Vagina (tissue), 2 donors: ENCODE results near the gene WDR37.

ENCODE experiments used
- POLR2A ChIP-seq, 2 donors: fragments of 450-650 bp; IDR thresholded peaks; one replicate each; pipeline ENCODE4 v1.6.1; 2017; ENCODE audit warnings: antibody characterized with exemption in 2 of 2, mild to moderate bottlenecking in 2 of 2, moderate library complexity in 2 of 2
- TF ChIP-seq, protein P1 (sequence below), 3 experiments: fragments of 450-650 bp in 2 of 3; fragments of 200-600 bp in 1 of 3; sonication (generic) in 1 of 3; IDR thresholded peaks; one replicate each; pipeline ENCODE4 v1.5.1; 2017 to 2019; ENCODE audit warnings: antibody characterized with exemption in 3 of 3, mild to moderate bottlenecking in 2 of 3, moderate library complexity in 2 of 3

DNA sequence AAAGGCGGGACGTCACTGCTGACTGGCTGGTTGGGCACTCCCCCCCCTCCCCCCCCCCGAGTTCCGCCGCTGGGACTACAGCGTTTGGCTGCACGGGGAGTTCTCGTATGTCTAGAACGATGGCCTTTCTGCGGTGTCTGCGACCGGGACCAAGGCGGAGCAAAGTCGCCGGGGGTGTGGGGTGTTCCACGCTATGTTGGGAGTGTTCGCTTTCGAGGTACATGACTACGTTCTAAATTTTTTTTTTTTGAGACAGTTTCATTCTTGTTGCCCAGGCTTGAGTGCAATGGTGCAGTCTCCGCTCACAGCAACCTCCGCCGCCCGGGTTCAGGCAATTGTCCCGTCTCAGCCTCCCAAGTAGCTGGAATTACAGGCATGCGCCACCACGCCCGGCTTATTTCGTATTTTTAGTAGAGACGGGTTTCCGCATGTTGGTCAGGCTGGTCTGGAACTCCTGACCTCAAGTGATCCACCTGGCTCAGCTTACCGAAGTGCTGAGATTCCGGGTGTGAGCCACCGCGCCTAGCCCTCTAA, 6.7 kb upstream of the WDR37 start:
- TF ChIP-seq, protein P1, sequence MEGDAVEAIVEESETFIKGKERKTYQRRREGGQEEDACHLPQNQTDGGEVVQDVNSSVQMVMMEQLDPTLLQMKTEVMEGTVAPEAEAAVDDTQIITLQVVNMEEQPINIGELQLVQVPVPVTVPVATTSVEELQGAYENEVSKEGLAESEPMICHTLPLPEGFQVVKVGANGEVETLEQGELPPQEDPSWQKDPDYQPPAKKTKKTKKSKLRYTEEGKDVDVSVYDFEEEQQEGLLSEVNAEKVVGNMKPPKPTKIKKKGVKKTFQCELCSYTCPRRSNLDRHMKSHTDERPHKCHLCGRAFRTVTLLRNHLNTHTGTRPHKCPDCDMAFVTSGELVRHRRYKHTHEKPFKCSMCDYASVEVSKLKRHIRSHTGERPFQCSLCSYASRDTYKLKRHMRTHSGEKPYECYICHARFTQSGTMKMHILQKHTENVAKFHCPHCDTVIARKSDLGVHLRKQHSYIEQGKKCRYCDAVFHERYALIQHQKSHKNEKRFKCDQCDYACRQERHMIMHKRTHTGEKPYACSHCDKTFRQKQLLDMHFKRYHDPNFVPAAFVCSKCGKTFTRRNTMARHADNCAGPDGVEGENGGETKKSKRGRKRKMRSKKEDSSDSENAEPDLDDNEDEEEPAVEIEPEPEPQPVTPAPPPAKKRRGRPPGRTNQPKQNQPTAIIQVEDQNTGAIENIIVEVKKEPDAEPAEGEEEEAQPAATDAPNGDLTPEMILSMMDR (IDR thresholded peaks at IDR 0.05) = no peak
- TF ChIP-seq POLR2A (IDR thresholded peaks at IDR 0.05) = no peak
